GM12891 (cell line): ENCODE results near the gene FYB2.

Source experiments
- PAX5 ChIP-seq: IDR thresholded peaks from 2 replicates; pipeline ENCODE4 v1.6.1; 2011; ENCODE audit warnings: low read length, moderate library complexity, mild to moderate bottlenecking; ENCODE audit not compliant: insufficient read depth, severe bottlenecking
- POLR2A ChIP-seq: IDR thresholded peaks from 2 replicates; pipeline ENCODE4 v1.6.1; 2011; ENCODE audit warnings: low read depth, low read length, control low read depth
- SPI1 ChIP-seq: IDR thresholded peaks from 2 replicates; pipeline ENCODE4 v1.6.1; 2011; ENCODE audit warnings: low read depth, low read length, control low read depth

GRCh38 chr1:56745231-56745630, 74.0 kb downstream of the FYB2 start:
- TF ChIP-seq POLR2A: no peak
- TF ChIP-seq SPI1: no peak
- no peak for TF ChIP-seq PAX5
